Measurements from ENCODE around the gene KIF1A.

- TF ChIP-seq POLR2AphosphoS5 (IDR thresholded peaks at IDR 0.05) = no peak
- no peak for TF ChIP-seq CTCF (IDR thresholded peaks at IDR 0.05)
- TF ChIP-seq POLR2A (IDR thresholded peaks at IDR 0.05) = no peak
Observed at GRCh38 chr2:240783819-240784621, 36.0 kb downstream of the KIF1A start.
